IPS DF 6.9 (cell line): Measurements from ENCODE around the gene SNCB.

ENCODE experiments used
- DNase-seq: peaks from one replicate; pipeline ENCODE4 v3.0.0-alpha.2; 2013; ENCODE audit warnings: low read depth, low spot score
- H3K27ac ChIP-seq: one replicate; pipeline ENCODE4 v1.5.1; 2013; ENCODE audit warnings: low read length, control low read depth
- H3K27me3 ChIP-seq: 2 replicates; pipeline ENCODE4 v1.6.1; 2013; ENCODE audit warnings: mild to moderate bottlenecking, low read length; ENCODE audit not compliant: control insufficient read depth, insufficient read depth
- H3K36me3 ChIP-seq: 2 replicates; pipeline ENCODE4 v1.6.1; 2013; ENCODE audit warnings: low read length; ENCODE audit not compliant: control insufficient read depth, insufficient read depth
- H3K4me1 ChIP-seq: 2 replicates; pipeline ENCODE4 v1.6.1; 2013; ENCODE audit warnings: low read length; ENCODE audit not compliant: control insufficient read depth, insufficient read depth
- H3K4me3 ChIP-seq: 2 replicates; pipeline ENCODE4 v1.5.1; 2013; ENCODE audit warnings: mild to moderate bottlenecking, low read length
- H3K9me3 ChIP-seq: 2 replicates; pipeline ENCODE4 v1.6.1; 2013; ENCODE audit warnings: low read length, inconsistent platforms; ENCODE audit not compliant: control insufficient read depth, insufficient read depth
- WGBS: extraction: QIAGEN DNeasy Blood & Tissue Kit; methylation state at CpG from one replicate; pipeline ENCODE4 v1.1.7; 2013; ENCODE audit warnings: mixed read lengths, missing lambda C conversion rate; ENCODE audit not compliant: insufficient read length, insufficient coverage; 5-methylcytosine and 5-hydroxymethylcytosine counted together

The SNCB gene

DNA sequence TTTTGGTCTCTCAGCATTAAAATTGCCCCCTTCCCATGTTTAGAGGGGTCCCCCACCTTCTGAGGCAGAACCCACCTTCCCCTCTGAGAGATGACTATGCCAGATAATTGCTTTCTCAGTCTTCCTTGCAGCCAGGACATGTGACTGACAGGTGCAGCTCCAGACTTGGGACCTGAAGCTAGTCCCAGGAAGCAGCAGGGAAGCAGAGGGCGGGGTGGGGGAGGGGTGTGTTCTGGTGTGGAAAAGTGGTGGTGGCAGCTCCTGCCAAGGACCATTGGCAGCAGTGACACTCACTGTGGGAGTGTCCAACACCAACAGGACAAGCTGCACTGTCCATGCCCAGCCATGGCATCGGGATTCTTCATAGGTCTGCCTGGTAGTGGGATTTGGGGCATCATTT lies 2.4 kb upstream of the SNCB start:
- DNase-seq = no peak
- Histone ChIP-seq H3K4me3 (no peak overlapping the region), H3K27ac (no peak overlapping the region), H3K36me3 (no peaks in the 10 kb centered on the region), H3K27me3 (peaks cover 5% of the 10 kb centered on the region; the same call in 1 of the 2 replicates), H3K4me1 (no peaks in the 10 kb centered on the region), H3K9me3 (no peaks in the 10 kb centered on the region)
- no CpG with 5 or more reads among the region's 2 CpGs for WGBS

DNA sequence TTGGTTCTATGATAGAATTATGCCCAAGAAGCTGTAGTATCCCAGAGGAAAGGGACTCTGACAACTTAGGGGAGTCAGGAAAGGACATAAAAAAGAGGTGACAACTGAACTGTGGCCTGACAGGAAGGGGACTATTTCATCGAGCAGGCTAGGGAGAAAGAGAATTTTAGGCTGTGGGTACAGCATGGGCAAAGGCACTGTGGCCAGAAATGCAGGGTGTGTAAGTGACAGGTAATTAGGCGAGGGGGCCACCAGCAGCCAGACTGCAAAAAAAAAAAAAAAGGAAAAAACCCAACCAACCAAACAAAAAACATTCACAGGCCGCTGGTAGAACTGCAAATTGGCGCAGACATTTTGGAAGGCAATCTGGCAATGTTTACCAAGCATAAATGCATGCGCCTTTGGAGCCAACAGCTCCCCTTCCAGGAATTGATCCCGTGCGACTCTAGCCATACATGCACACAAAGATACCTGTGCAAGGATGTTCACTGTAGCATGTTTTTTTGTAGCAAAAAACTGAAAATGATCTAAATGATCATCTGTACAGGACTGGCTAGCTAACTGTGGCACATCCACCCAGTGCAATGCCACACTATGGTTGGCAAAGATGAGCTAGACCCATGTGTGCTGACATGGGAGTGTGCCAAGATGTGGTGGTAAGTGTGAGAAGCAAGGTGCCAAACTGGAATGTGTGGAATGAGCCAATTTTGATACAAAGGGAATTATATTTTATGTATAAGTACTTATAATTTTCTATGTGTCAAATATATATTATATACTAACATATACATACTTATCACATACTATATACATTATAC lies 1.3 kb upstream of the SNCB start:
- no peaks in the 10 kb centered on the region for H3K9me3 ChIP-seq
- H3K4me1 ChIP-seq = no peaks in the 10 kb centered on the region
- no peaks in the 10 kb centered on the region for H3K36me3 ChIP-seq
- no CpG with 5 or more reads among the region's 7 CpGs for WGBS
- H3K4me3 ChIP-seq = no peak overlapping the region
- no peak for DNase-seq
- no peak overlapping the region for H3K27ac ChIP-seq
- H3K27me3 ChIP-seq = peaks cover 5% of the 10 kb centered on the region; the same call in 1 of the 2 replicates

DNA sequence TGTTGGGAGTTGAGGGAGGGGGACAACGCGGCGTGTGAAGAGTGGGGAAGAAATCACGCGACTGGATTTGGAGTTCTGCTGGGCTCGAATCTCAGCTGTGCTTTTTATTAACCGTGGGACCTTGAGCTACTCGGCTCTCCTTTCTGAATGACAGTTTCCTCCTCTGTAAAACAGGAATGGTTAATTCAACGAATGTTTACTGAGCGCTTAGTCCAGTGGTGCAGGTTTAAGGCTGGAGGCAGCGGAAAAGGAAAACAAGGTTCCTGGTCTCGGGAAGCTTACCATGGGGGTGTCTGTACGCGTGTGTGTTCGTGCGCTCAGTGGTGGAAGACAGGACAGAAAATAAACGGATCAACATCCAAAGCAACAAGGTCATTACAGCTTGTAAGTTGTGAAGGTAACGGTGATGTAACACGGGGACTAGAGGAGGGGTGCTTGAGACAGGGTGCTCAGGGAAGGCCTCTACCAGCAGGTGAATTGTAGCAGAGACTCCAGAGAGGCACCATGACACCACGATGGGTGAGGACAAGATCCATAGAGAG lies 418 bp upstream of the SNCB start:
- peak overlapping the region; percentile 51; the same call in 1 of the 2 replicates for H3K4me3 ChIP-seq
- no peaks in the 10 kb centered on the region for H3K9me3 ChIP-seq
- peaks cover 5% of the 10 kb centered on the region; the same call in 1 of the 2 replicates for H3K27me3 ChIP-seq
- H3K36me3 ChIP-seq = no peaks in the 10 kb centered on the region
- H3K4me1 ChIP-seq = no peaks in the 10 kb centered on the region
- no CpG with 5 or more reads among the region's 20 CpGs for WGBS
- no peak overlapping the region for H3K27ac ChIP-seq
- no peak for DNase-seq

DNA sequence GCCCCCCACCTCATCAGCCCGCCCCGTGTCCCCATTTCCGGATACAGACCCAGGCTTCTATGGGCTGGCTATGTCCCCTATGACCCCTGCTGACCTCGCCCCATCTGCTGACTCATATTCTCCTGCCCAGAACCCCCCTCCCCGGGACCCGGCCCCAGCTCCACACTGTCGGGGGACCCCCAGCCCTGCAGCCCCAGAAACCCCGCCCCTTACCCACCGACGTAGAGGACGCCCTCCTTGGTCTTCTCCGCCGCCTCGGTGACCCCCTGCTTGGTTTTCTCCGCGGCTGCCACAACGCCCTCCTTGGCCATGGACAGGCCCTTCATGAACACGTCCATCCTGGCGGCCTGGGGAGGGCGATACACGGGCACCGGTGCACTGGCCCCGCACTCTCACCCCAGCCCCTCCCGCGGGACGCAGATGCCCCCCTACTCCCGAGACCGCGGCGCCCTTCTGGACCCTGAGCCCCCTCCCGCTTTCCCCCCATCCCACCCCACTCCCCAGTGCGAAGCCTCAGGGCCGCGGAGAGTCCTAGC lies 949 bp downstream of the SNCB start:
- no peak overlapping the region for H3K27ac ChIP-seq
- H3K4me3 ChIP-seq = peak overlapping the region; percentile 51
- DNase-seq = no peak
- H3K36me3 ChIP-seq = no peaks in the 10 kb centered on the region
- H3K4me1 ChIP-seq = no peaks in the 10 kb centered on the region
- no CpG with 5 or more reads among the region's 34 CpGs for WGBS
- no peaks in the 10 kb centered on the region for H3K9me3 ChIP-seq
- H3K27me3 ChIP-seq = peaks cover 5% of the 10 kb centered on the region; the same call in 1 of the 2 replicates

DNA sequence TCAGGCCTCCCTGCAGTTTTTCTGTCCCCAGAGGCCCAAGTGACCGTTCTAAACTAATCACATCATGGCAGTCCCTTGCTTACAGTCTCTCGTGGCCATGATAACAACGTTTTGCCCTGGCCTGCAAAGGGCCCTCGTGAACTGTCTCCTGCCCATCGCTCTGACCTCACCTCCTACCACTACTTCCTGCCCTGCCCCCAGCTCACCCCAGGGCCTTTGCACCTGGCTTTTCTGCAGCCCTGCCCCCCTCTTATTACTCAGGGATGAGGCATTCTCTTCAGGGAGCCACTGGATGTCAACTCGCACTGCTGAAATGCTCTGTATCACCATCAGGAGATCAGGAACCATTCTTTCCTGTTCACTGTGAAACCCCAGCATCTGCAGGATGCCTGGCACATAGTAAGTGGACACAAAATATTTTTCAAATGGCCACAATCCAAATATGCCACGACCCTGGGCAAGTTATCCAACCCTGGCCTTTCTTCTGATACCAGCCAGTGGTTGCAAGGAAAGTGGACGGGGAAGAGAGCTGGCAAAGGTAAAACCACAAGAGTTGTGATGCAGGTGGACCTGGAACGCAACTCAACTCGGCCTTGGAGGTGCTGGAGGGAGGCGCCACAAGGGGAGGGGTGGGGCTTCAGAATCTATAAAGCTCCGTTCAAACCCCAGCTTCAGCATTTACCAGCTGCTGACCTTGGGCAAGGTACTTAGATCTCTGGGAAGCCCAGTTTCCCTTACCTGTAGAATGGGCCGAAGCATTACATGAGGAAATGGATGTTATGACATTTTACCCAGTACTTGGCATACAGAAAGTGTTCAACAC lies 1.7 kb downstream of the SNCB start:
- H3K36me3 ChIP-seq = no peaks in the 10 kb centered on the region
- H3K27ac ChIP-seq = no peak overlapping the region
- H3K9me3 ChIP-seq = no peaks in the 10 kb centered on the region
- no peaks in the 10 kb centered on the region for H3K4me1 ChIP-seq
- no peak overlapping the region for H3K4me3 ChIP-seq
- no peak for DNase-seq
- WGBS = no CpG with 5 or more reads among the region's 13 CpGs
- H3K27me3 ChIP-seq = peaks cover 5% of the 10 kb centered on the region; the same call in 1 of the 2 replicates

DNA sequence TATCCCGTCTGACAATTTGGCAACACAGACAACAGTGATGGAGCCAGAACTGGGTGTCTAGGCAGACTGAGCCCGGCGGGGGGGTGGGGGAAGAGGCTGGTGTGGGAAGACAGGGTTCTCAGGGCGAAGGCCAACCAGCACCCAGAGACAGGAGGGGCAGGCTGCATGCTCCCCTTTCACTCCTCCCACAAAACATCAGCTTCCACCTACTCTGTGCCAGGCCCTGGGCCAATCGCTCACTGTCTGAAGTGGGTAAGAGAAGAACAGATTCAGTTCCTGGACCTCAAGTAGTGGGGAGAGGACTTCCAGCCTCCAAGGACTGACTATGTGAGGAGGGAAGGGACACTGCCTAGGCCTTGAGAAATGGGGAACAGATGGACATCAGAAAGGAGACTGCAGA lies 2.8 kb downstream of the SNCB start:
- no CpG with 5 or more reads among the region's 5 CpGs for WGBS
- no peaks in the 10 kb centered on the region for H3K9me3 ChIP-seq
- H3K27ac ChIP-seq = no peak overlapping the region
- no peaks in the 10 kb centered on the region for H3K36me3 ChIP-seq
- H3K27me3 ChIP-seq = peaks cover 5% of the 10 kb centered on the region; the same call in 1 of the 2 replicates
- no peaks in the 10 kb centered on the region for H3K4me1 ChIP-seq
- H3K4me3 ChIP-seq = no peak overlapping the region
- DNase-seq = no peak

DNA sequence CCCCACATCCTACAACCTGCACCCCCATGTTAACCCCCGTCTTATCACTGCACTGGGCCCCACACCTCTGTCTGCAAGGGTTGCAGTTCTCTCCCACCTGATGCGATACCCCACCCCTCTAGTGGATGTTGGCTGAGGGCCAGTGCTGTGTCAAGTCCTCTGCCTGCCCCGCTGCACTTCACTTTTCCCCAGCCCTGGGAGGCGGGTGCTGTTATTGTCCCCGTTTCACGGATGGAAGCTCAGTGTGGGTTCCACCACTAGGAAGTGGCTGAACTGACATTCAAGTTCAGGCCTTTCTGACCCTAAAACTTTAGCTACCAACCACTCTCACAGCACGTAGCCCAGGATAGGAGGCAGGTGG lies 3.5 kb downstream of the SNCB start:
- Histone ChIP-seq H3K9me3 (no peaks in the 10 kb centered on the region), H3K4me1 (no peaks in the 10 kb centered on the region), H3K4me3 (no peak overlapping the region), H3K27ac (no peak overlapping the region), H3K27me3 (peaks cover 5% of the 10 kb centered on the region; the same call in 1 of the 2 replicates), H3K36me3 (no peaks in the 10 kb centered on the region)
- no CpG with 5 or more reads among the region's 7 CpGs for WGBS
- no peak for DNase-seq

DNA sequence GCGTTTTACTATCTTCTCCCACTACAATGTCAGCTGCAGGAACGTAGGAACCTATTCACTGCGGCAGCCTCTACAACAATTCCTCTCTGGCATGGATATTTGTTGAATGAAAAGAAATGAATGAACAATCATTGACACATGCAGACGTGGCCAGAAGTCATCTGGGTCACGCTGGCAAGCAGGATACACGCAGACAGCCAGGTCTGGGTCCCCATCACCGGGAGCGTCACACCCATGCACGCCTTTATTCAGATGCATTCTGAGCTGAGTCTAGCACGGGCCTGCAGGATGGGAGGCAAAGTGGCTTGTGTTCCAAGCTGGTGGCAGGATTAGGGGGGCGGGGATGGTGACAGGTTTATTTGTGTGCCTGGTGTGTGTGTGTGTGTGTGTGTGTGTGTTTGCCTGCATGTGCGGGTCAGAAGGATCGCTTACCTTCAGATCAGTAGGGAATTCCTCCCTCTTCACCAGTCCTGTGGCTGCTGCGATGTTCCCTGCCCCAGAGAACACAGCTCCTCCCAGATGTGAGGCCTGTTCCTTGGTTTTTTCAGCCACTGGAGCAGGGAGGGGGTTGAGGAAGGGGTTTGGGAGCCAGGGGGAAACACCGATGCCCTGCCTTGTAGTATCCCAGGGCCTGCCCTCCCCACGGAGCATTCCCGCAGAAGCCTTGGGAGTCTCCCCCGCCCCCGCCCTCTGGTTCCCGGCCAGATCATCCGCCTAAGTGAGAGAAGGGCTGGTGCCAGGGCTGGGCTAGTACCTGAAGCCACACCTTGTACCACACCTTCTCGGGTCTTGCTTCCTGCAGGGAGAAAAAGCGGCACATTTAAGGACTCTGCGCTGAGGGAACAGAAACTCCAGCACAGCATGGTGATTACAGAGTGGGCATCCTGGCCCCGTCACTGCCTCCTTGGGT lies 4.1 kb downstream of the SNCB start:
- no CpG with 5 or more reads among the region's 25 CpGs for WGBS
- no peak overlapping the region for H3K27ac ChIP-seq
- peaks cover 4% of the 10 kb centered on the region; the same call in 1 of the 2 replicates for H3K27me3 ChIP-seq
- no peaks in the 10 kb centered on the region for H3K36me3 ChIP-seq
- H3K9me3 ChIP-seq = no peaks in the 10 kb centered on the region
- no peak overlapping the region for H3K4me3 ChIP-seq
- no peak for DNase-seq
- H3K4me1 ChIP-seq = no peaks in the 10 kb centered on the region

DNA sequence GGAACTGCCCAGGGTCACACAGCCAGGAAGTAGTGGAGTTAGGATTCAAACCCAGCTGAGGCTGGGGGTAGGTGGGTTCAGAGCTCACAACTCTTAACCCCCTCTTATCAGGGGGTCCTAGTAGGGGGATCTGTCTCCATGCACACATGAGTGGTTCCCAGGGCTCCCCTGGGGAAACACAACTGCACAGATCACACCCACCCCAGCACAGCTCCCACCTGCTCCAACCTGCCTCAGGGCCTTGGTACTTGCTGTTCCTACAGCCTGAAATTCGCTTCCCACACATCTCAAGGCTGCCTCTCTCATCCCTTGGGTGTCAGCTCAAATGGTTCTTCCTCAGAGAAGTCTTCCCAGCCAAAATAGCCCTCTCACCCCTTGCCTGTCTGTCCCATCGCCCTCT lies 4.8 kb downstream of the SNCB start:
- Histone ChIP-seq H3K27me3 (no peaks in the 10 kb centered on the region; the same call in 1 of the 2 replicates), H3K4me1 (no peaks in the 10 kb centered on the region), H3K9me3 (no peaks in the 10 kb centered on the region), H3K4me3 (no peak overlapping the region), H3K36me3 (no peaks in the 10 kb centered on the region), H3K27ac (no peak overlapping the region)
- no peak for DNase-seq
- no CpG with 5 or more reads among the region's 2 CpGs for WGBS
